Measurements from ENCODE around the gene CDK1. TPM values are rescaled to one million over a fixed set of nuclear protein-coding genes. Genes with fewer than 3 reads are reported as not detected.

The CDK1 gene
- polyA plus RNA-seq (2013, experiment 1 of 2): 165 TPM
- 176 TPM for polyA plus RNA-seq (2013, experiment 2 of 2)

- Histone ChIP-seq H3K27ac (ENCODE audit: low read depth, low read length, severe bottlenecking) (peak within 1 kb of the TSS; percentile 70), H3K9me3 (ENCODE audit: control insufficient read depth, low read length) (no peaks in the 10 kb centered on the region)
- 0 to 1% methylated on average over 37 to 50 of the region's 58 CpGs for WGBS, 2 experiments (ENCODE audit: insufficient coverage in 2 of 2)
These were observed at the start of gene CDK1 for GRCh38 chr10:60778214-60778970. CDK1 (plus strand) TSS chr10:60778478; CDS start chr10:60780166, 1,688 bp downstream.

DNA sequence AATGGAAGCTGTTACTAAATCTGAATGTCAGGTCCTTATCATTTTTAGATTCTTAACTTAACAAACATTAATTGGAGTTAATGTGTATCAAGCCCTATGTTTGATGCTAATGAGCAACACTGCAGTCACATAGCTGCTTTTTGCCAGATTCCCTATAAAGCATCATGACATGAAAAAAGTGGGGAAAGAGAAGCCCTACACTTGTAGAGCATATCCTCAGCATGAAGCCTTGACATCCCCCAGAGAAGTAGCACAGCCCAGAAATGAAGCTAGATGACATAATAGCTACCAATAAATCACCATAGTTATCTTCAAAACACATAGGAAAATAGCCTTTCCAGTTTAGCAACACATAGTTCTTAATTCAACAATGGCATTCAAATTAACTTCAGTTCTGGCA is 49.2 kb upstream of the CDK1 start:
- no peaks in the 10 kb centered on the region for H3K4me1 ChIP-seq (ENCODE audit: control insufficient read depth, insufficient read depth, low read length, poor library complexity, severe bottlenecking)
- H3K9me3 ChIP-seq (ENCODE audit: control insufficient read depth, low read length): no peaks in the 10 kb centered on the region
- no peak overlapping the region for H3K27ac ChIP-seq (ENCODE audit: low read depth, low read length, severe bottlenecking)
- no peak overlapping the region for H3K4me3 ChIP-seq (ENCODE audit: extremely low read depth, insufficient read depth, low read length, poor library complexity, severe bottlenecking)
- H3K36me3 ChIP-seq (ENCODE audit: control insufficient read depth, insufficient read depth, low read length): no peaks in the 10 kb centered on the region

More at GRCh38 chr10:60778214-60778970, at the start of gene CDK1:
- peak within 1 kb of the TSS; percentile 83 for H3K4me3 ChIP-seq (ENCODE audit: extremely low read depth, insufficient read depth, low read length, poor library complexity, severe bottlenecking)
- H3K4me1 ChIP-seq (ENCODE audit: control insufficient read depth, insufficient read depth, low read length, poor library complexity, severe bottlenecking): peaks cover 6% of the 10 kb centered on the region
- H3K36me3 ChIP-seq (ENCODE audit: control insufficient read depth, insufficient read depth, low read length): peaks cover 13% of the 10 kb centered on the region

- WGBS, 2 experiments (ENCODE audit: insufficient coverage in 2 of 2): 89% methylated on average over 3 of the region's 3 CpGs; no CpG with 5 or more reads in 1 of the 2 experiments
- Histone ChIP-seq H3K27ac (ENCODE audit: low read depth, low read length, severe bottlenecking) (no peak overlapping the region), H3K4me1 (ENCODE audit: control insufficient read depth, insufficient read depth, low read length, poor library complexity, severe bottlenecking) (no peaks in the 10 kb centered on the region), H3K9me3 (ENCODE audit: control insufficient read depth, low read length) (no peaks in the 10 kb centered on the region), H3K4me3 (ENCODE audit: extremely low read depth, insufficient read depth, low read length, poor library complexity, severe bottlenecking) (no peak overlapping the region), H3K36me3 (ENCODE audit: control insufficient read depth, insufficient read depth, low read length) (no peaks in the 10 kb centered on the region)
These were observed 47.0 kb upstream of the CDK1 start for GRCh38 chr10:60731134-60731885.

GRCh38 chr10:60732198-60732806 is 46.0 kb upstream of the CDK1 start:
- Histone ChIP-seq H3K36me3 (ENCODE audit: control insufficient read depth, insufficient read depth, low read length) (no peaks in the 10 kb centered on the region), H3K4me3 (ENCODE audit: extremely low read depth, insufficient read depth, low read length, poor library complexity, severe bottlenecking) (peak overlapping the region; percentile 61), H3K27ac (ENCODE audit: low read depth, low read length, severe bottlenecking) (no peak overlapping the region), H3K9me3 (ENCODE audit: control insufficient read depth, low read length) (no peaks in the 10 kb centered on the region), H3K4me1 (ENCODE audit: control insufficient read depth, insufficient read depth, low read length, poor library complexity, severe bottlenecking) (no peaks in the 10 kb centered on the region)
- 7% methylated on average over 9 to 10 of the region's 20 CpGs for WGBS, 2 experiments (ENCODE audit: insufficient coverage in 2 of 2)

- Histone ChIP-seq H3K4me1 (ENCODE audit: control insufficient read depth, insufficient read depth, low read length, poor library complexity, severe bottlenecking) (no peaks in the 10 kb centered on the region), H3K4me3 (ENCODE audit: extremely low read depth, insufficient read depth, low read length, poor library complexity, severe bottlenecking) (peak overlapping the region; percentile 61), H3K27ac (ENCODE audit: low read depth, low read length, severe bottlenecking) (no peak overlapping the region), H3K9me3 (ENCODE audit: control insufficient read depth, low read length) (no peaks in the 10 kb centered on the region), H3K36me3 (ENCODE audit: control insufficient read depth, insufficient read depth, low read length) (no peaks in the 10 kb centered on the region)
- WGBS, 2 experiments (ENCODE audit: insufficient coverage in 2 of 2): 1 to 2% methylated on average over 21 to 38 of the region's 60 CpGs
These were observed 45.3 kb upstream of the CDK1 start for GRCh38 chr10:60732807-60733516.

DNA sequence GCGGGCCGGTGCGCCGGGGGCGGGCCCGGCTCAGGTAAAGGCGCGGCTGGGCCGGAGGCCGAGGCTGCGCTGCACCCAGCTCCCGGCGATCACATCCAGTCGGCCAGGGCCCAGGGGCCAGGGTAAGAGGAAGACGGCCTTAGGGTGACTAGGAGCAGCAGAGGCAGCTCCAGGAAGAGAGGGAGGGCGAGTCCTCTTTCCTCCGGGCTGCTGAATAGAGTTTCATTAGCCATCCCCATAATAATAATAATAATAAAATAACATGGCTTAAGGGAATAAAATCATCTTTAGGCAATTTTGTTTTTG is 44.8 kb upstream of the CDK1 start:
- Histone ChIP-seq H3K36me3 (ENCODE audit: control insufficient read depth, insufficient read depth, low read length) (no peaks in the 10 kb centered on the region), H3K27ac (ENCODE audit: low read depth, low read length, severe bottlenecking) (no peak overlapping the region), H3K9me3 (ENCODE audit: control insufficient read depth, low read length) (no peaks in the 10 kb centered on the region), H3K4me3 (ENCODE audit: extremely low read depth, insufficient read depth, low read length, poor library complexity, severe bottlenecking) (peak overlapping the region; percentile 61), H3K4me1 (ENCODE audit: control insufficient read depth, insufficient read depth, low read length, poor library complexity, severe bottlenecking) (no peaks in the 10 kb centered on the region)
- 2% methylated on average over 9 of the region's 17 CpGs; no CpG with 5 or more reads in 1 of the 2 experiments for WGBS, 2 experiments (ENCODE audit: insufficient coverage in 2 of 2)

DNA sequence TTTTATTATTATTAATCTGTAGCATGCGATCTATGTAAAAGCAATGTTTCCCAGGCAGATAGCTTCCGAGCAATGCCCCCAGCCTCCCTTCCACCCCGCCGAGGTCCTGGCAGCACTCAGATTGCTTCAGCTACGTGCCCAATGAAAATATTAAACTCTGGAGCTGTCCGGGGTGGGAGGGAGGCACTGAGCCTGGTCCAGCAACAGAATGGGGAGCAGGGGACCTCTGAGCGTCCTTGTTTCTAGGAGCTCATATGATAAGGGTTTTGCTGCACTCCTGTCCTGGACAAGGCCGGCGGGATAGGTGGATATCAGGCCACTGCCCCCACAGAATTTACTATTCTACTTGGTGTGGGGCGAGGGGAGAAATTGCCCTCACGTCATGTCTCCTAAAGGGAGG is 44.5 kb upstream of the CDK1 start:
- Histone ChIP-seq H3K36me3 (ENCODE audit: control insufficient read depth, insufficient read depth, low read length) (no peaks in the 10 kb centered on the region), H3K9me3 (ENCODE audit: control insufficient read depth, low read length) (no peaks in the 10 kb centered on the region), H3K4me3 (ENCODE audit: extremely low read depth, insufficient read depth, low read length, poor library complexity, severe bottlenecking) (peak overlapping the region; percentile 61), H3K4me1 (ENCODE audit: control insufficient read depth, insufficient read depth, low read length, poor library complexity, severe bottlenecking) (no peaks in the 10 kb centered on the region), H3K27ac (ENCODE audit: low read depth, low read length, severe bottlenecking) (no peak overlapping the region)
- WGBS, 2 experiments (ENCODE audit: insufficient coverage in 2 of 2): 73 to 88% methylated on average over 6 to 8 of the region's 11 CpGs

DNA sequence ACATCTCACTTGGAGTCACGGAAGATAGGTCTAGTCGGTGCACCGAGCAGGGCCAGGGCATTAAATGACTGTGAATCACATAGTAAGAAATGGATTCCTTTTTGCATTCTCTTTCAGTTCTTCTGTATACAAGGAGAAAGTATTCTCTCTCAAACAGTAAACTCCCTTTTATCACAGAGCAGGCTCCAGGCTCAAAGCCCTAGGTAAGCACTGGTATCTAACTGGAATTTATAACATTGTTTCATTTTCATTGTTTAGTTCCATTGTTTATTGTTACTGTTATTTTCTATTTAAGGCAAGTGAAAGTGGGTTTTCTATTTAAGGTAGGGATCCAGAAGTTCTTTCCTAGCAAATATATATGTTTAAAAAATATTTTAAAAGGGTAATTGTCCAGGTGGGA is 44.1 kb upstream of the CDK1 start:
- no peak overlapping the region for H3K27ac ChIP-seq (ENCODE audit: low read depth, low read length, severe bottlenecking)
- no peak overlapping the region for H3K4me3 ChIP-seq (ENCODE audit: extremely low read depth, insufficient read depth, low read length, poor library complexity, severe bottlenecking)
- WGBS, 2 experiments (ENCODE audit: insufficient coverage in 2 of 2): 81 to 100% methylated on average over 1 to 2 of the region's 3 CpGs
- H3K36me3 ChIP-seq (ENCODE audit: control insufficient read depth, insufficient read depth, low read length): no peaks in the 10 kb centered on the region
- H3K4me1 ChIP-seq (ENCODE audit: control insufficient read depth, insufficient read depth, low read length, poor library complexity, severe bottlenecking): no peaks in the 10 kb centered on the region
- H3K9me3 ChIP-seq (ENCODE audit: control insufficient read depth, low read length): no peaks in the 10 kb centered on the region

- H3K4me3 ChIP-seq (ENCODE audit: extremely low read depth, insufficient read depth, low read length, poor library complexity, severe bottlenecking): no peak overlapping the region
- H3K4me1 ChIP-seq (ENCODE audit: control insufficient read depth, insufficient read depth, low read length, poor library complexity, severe bottlenecking): no peaks in the 10 kb centered on the region
- H3K27ac ChIP-seq (ENCODE audit: low read depth, low read length, severe bottlenecking): no peak overlapping the region
- no peaks in the 10 kb centered on the region for H3K36me3 ChIP-seq (ENCODE audit: control insufficient read depth, insufficient read depth, low read length)
- no peaks in the 10 kb centered on the region for H3K9me3 ChIP-seq (ENCODE audit: control insufficient read depth, low read length)
- 90% methylated on average over 2 of the region's 2 CpGs; no CpG with 5 or more reads in 1 of the 2 experiments for WGBS, 2 experiments (ENCODE audit: insufficient coverage in 2 of 2)
These were observed 43.0 kb upstream of the CDK1 start for GRCh38 chr10:60735244-60735643.

DNA sequence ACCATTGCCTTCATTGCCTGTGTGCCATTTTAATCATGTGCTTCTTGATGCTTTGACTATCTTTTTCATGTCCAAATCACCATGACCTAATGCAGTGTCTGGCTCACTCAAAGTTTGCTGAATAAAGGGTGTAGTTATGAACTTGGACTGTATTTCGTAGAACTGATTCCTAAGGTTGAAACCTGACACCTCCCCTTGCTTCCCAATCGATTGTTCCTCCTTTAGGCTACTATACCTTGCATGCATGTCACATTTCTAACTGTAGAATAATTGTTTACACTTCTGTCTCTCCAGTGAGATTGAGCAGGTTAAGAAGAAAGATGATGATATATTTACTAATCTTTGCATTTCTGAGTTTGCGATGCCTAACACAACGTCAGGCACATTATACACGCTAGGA is 41.0 kb upstream of the CDK1 start:
- WGBS, 2 experiments (ENCODE audit: insufficient coverage in 2 of 2): 87% methylated on average over 3 of the region's 5 CpGs; no CpG with 5 or more reads in 1 of the 2 experiments
- H3K4me3 ChIP-seq (ENCODE audit: extremely low read depth, insufficient read depth, low read length, poor library complexity, severe bottlenecking): no peak overlapping the region
- no peaks in the 10 kb centered on the region for H3K4me1 ChIP-seq (ENCODE audit: control insufficient read depth, insufficient read depth, low read length, poor library complexity, severe bottlenecking)
- H3K36me3 ChIP-seq (ENCODE audit: control insufficient read depth, insufficient read depth, low read length): no peaks in the 10 kb centered on the region
- H3K9me3 ChIP-seq (ENCODE audit: control insufficient read depth, low read length): no peaks in the 10 kb centered on the region
- no peak overlapping the region for H3K27ac ChIP-seq (ENCODE audit: low read depth, low read length, severe bottlenecking)

All from mesodermal cell (in vitro differentiated cells).